HG03103 (cell line): Measurements from ENCODE around the gene ASPN.

Experiments used
- ATAC-seq: cut with Tn5 transposase; IDR thresholded peaks from one replicate; pipeline ENCODE4 v1.9.1; 2021; ENCODE audit warnings: low read depth; ENCODE audit not compliant: unreplicated experiment

ASPN gene

GRCh38 chr9:92482329-92482728, at the start of gene ASPN:
Gene ASPN, minus strand, starts transcription at chr9:92482506.
- no peak for ATAC-seq

DNA sequence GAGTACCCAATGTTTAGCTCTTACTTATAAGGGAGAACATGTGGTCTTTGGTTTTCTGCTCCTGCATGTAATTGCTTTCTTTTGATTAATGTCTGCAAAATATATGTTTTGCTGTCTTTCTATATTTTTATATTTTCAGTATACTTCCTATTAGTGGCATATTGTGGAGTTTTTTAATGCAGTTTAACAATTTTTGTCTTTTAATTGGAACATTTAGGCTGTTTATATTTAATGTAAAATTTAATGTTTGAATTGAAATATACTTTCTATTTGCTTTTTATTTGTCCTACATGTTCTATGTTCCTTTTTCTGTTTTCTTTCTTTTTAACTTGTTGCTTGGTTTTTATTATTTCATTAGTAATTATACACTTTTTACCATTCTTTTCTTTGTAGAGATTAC, 48.6 kb upstream of the ASPN start:
- no peak for ATAC-seq

DNA sequence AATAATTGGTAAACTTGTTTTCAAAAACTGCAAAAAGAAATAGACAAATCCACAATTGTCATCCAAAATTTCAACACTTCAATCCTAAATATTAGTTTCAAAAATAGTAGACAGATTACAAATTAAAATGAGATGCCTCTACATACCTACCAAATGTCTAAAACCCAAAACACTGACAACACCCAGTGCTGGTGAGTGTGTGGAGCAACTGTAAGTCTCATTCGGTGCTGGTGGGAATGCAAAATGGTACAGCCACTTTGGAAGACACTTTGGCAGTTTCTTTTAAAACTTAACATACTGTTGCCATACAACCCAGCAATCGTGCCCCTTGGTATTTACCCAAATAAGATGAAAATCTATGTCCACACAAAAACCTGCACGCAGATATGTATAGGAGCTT, 46.8 kb upstream of the ASPN start:
- ATAC-seq = no peak

DNA sequence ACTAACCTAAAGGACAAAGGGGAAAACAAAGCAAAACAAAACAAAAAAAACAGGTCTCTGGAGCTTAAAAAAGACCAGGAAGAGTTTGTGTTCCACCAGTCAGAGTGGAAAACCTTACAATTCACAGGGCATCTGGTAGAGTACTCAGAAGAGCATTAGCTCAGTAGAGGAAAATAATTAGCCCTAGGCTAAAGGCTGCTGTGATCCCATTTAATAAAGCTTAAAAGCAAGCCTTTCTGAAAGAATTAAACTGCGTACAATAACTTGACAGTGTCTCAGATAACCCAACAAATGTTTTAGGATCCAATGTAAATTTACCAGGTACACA, 46.2 kb upstream of the ASPN start:
- no peak for ATAC-seq

DNA sequence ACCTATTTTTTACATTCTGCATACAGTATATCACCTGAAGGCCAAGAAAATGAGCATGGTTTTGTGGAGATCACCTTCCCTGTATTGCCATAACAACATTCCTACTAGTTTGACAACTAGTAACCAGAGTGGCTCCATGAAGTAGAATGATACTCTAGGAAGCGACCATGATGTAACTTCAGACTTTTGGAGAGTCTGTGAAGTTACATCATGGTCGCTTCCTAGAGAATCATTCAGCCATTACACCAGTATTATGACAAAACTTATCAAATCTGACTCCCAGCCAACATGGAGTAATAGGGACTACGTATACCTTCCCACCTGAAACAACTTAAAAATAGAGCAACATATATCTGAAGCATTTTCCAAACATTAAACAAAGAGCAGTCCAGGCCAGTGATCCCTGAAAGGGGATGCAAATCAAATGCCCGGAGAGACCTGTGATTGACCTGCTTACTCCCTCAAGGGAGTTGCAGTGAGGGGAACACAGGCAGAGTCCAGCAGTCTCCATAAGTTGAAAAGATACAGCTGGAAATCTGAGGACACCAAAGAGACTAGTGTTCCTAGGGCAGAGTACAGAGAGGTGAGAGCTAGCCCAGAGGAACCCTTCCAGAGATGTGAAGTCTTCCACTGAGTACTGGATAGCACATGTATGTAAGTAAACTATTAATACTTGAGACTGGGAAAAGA, 45.7 kb upstream of the ASPN start:
- no peak for ATAC-seq

- no peak for ATAC-seq
Measured at GRCh38 chr9:92527291-92527828, 45.1 kb upstream of the ASPN start.

GRCh38 chr9:92525306-92525705, 43.0 kb upstream of the ASPN start:
- ATAC-seq = no peak

DNA sequence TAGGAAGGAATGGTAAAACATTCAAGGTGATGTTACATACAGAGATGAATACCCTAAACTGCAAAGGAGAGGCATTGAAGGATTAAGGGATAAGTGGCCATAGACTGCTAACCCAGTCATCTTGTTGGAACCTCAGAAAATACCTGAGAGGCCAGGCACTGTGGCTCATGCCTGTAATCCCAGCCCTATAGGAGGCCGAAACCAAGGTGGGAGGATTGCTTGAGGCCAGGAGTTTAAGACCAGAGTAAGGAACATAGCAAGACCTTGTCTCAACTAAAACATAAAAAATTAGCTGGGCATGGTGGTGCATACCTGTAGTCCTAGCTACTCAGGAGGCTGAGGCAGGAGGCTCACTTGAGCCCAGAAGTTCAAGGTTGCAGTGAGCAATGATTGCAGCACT, 42.6 kb upstream of the ASPN start:
- ATAC-seq = no peak

DNA sequence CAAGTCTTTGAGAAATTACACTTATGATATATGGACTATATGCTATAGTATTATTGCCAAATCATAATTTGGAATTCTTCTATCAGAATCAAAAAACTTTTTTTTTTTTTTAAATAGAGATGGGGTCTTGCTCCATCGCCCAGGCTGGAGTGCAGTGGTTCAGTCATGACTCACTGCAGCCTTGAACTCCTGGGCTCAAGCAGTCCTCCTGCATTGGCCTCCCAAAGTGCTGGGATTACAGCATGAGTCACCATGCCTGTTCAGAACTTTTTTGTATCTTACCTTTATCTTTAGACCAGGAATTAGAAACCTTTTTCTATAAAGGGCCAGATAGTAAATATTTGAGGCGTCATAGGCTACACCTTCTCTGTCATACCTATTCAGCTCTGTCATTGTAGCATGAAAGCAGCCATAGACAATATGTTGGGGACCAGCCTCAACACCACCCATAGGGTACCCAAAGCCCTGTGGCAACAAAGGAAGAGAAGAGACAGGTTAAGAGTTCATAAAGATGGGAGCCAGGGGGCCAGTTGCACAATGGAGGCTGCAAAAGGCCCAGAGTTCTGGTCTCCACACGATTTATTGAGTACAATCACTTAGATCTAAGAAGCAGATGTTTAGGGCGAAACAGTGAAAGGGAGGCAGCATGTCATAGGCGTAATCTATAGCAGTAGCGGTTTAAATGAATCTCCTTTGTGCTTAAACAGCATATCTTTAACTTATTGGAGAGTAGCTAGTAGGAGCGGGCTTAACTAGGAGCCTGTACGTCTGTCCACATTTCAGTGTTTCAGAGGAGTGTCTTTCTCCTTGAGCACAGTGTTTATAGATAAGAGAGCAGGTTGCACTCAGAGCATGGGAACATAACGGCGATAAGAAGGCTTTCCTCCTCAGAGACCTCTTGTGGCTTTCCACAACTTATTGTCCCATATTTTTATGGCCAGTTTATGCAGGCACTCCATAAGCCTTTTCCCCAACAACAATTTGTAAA, 41.0 kb upstream of the ASPN start:
- no peak for ATAC-seq

DNA sequence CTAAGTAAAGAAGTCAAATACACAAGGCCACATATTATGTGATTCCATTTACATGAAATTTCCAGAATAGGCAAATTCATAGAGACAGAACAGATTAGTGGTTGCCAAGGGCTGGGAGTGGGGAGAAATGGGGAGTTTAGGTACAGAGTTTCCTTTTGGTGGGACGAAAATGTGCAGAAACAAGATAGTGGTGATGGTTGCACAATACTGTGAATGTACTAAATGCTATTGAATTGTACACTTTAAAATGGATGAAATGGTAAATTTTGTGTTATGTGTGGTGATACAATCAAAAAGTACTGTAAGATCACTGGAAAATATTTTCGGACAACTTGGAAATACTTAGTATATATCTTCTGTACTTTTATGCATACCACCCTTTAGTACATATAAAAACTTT, 38.5 kb upstream of the ASPN start:
- no peak for ATAC-seq

- no peak for ATAC-seq
Measured at GRCh38 chr9:92518199-92518598, 35.9 kb upstream of the ASPN start.

DNA sequence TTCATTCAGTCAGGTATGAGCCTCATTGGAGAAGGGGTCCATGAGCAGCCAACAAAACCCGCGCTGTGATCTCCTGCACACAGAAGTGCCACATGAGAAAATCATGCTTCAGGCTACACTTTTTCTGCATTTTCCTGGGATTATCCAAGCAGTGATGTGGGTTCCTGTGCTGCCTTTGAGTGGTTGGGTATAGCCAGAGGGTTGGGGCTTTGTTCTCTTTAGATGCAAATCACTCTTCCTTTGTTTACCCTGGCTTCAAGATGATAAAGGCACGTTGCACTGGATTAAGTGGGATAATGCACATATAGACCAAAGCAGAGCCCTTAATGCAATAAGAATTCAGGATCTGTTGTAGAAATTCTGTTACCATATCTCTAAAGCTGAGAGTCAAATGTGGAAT, 34.7 kb upstream of the ASPN start:
- ATAC-seq = no peak

DNA sequence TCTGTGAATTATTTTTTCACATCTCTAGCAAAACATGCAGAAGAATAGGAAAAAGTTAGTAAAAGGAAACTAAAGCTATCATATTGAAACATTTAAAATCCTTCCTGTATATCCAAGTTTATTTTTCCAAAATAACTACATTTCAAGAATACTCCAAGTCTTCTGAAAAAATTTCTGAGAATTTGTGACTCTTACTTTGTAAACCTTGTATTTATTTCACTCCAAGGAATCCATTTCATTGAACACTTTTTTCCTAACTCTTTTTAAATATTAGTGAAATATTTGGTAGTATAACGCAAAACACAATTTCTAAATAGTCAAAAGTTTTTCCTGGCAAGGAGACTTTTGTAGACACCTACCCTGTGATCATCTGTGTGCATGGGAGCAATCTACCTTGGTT, 34.2 kb upstream of the ASPN start:
- no peak for ATAC-seq

DNA sequence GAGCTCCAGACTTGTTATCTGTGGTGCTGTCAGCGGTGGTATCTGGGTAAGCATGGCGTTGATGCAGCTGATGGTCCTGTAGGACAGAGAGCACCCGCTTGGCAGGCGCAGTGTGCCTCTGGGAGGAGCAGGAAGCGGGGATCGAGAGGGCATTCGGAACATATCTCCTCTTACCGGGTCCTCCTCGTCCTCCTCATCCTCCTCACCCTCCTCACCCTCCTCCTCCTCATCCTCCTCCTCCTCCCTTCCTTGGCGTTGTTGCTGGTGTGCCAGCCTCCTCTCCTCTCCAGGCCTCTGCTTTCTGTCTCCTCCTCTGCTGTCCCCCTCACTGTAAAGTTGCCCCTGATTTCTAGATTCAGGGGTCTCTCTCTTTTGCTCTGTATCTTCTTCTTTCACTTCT, 32.3 kb upstream of the ASPN start:
- no peak for ATAC-seq

- no peak for ATAC-seq
Measured at GRCh38 chr9:92513349-92513748, 31.0 kb upstream of the ASPN start.

GRCh38 chr9:92512622-92513021, 30.3 kb upstream of the ASPN start:
- no peak for ATAC-seq

DNA sequence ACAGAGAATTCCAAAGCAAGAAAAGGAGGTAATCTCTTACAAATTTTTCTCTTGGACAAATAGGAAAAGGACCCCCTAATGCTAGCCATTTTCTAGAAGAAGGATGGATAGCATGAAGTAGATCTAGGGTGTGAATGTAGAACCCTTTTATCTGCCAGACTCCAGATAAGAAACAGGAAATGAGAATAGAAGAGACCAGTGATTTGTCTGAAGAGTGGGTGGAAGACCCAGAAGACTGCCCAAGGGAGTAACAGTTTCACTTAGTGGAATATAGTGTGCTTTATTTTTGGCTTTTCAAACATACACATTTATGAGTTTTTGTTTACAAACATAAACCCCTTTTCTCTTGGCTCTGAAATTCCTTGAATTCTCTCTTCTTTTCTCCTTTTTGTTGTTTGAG, 28.4 kb upstream of the ASPN start:
- ATAC-seq = no peak

- ATAC-seq = no peak
Measured at GRCh38 chr9:92509050-92509449, 26.7 kb upstream of the ASPN start.

DNA sequence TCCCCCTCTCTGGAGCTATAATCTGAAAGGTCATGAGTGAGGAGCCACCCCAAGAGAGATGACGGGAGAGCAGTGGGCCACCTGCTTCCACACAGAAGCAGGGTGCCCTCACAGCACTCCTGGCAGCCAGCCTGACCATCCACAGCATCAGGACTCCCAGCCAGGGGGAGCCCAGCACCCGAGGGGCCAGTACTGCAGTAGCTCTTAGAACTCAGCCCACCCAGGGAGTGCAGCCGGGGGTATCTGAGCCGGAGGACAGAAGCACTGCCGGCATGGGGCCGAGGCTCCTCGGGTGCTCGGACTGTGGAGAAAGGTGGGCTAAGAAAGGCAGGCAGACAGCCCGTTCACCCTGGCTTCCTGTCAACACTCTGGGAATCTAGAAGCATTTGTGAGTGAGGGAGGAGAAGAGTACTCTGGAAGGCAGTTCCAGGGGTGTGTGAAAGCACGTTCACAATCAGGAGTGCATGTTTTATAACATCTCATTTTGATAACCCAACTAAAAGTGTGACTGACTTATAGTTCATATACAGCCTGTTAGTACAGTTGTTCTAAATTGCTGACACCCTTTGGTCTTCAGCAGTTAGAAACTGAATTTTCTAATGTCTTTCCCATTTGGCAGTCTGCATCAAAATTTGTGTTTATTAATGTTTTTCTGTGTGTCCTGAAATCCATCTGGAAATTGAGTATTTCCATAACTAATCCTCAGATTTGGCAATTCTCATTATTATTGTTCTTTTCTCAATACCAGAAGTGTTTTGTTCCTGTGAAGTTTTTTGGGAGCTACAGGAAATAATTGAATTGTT, 25.9 kb upstream of the ASPN start:
- ATAC-seq = no peak

DNA sequence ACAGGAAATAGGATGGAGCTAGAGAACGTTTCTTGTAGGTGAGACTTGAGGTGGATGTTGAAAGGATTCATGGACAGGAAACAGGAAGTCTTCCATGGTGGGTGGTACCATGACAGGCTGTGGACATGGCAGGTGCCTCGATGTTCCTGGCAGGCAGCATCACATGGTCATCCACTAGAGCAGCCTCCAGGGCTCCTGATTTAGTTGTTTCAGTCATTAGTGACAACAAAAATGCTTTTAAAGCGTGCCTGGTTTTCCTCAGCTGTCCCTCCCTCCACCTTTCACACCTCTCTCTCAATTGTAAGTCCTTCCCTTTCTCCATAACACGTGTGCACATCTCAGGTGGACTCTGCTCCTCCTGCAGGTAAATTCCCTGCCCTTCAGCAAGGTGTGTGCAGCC, 25.2 kb upstream of the ASPN start:
- ATAC-seq = no peak

GRCh38 chr9:92507005-92507404, 24.7 kb upstream of the ASPN start:
- no peak for ATAC-seq
